A673 (cell line): ENCODE results near the gene ZNF670. TPM values are rescaled to one million over a fixed set of nuclear protein-coding genes. Genes with fewer than 3 reads are reported as not detected.

Experiments used
- BruUV-seq: library from RNA; stranded (reverse); fragments of 400-500 nt; replicated peaks from 2 replicates; lab custom pipeline; 2021; lab: Mats Ljungman, UMichigan
- CTCF ChIA-PET: fragments of 300-600 bp; sonication (Branson Sonifier 250); formaldehyde crosslinking; loops from one replicate; lab custom pipeline; 2022; ENCODE audit warnings: antibody characterized with exemption; lab: Charles Lee
- POLR2A ChIA-PET: fragments of 300-600 bp; sonication (Branson Sonifier 250); formaldehyde crosslinking; loops from one replicate; lab custom pipeline; 2022; ENCODE audit warnings: antibody characterized with exemption; ENCODE audit not compliant: low non-redundant PET; lab: Charles Lee
- DNase-seq: peaks from one replicate; pipeline ENCODE4 v3.0.0-alpha.2; 2015; ENCODE audit warnings: low spot score
- H3K27ac ChIP-seq: fragments of 200-600 bp; sonication (generic); 2 replicates; pipeline ENCODE4 v1.5.1; 2016; ENCODE audit warnings: mixed run types, low read depth, mild to moderate bottlenecking, mixed read lengths, antibody characterized with exemption, low read length; ENCODE audit not compliant: poor library complexity, severe bottlenecking
- H3K27me3 ChIP-seq: fragments of 200-600 bp; sonication (generic); replicated peaks from 2 replicates; pipeline ENCODE4 v1.6.1; 2017; ENCODE audit warnings: mixed run types, low read depth, mild to moderate bottlenecking, mixed read lengths, antibody characterized with exemption, low read length; ENCODE audit not compliant: insufficient read depth, poor library complexity
- H3K36me3 ChIP-seq: fragments of 200-600 bp; sonication (generic); 2 replicates; pipeline ENCODE4 v1.6.1; 2016; ENCODE audit warnings: mixed run types, mild to moderate bottlenecking, mixed read lengths, antibody characterized with exemption, low read length; ENCODE audit not compliant: insufficient read depth, poor library complexity, severe bottlenecking
- H3K4me1 ChIP-seq: fragments of 200-600 bp; sonication (generic); 2 replicates; pipeline ENCODE4 v1.6.1; 2017; ENCODE audit warnings: mixed run types, mild to moderate bottlenecking, mixed read lengths, antibody characterized with exemption, low read length; ENCODE audit not compliant: insufficient read depth, poor library complexity, severe bottlenecking
- H3K4me3 ChIP-seq: fragments of 200-600 bp; sonication (generic); 2 replicates; pipeline ENCODE4 v1.5.1; 2016; ENCODE audit warnings: low read depth, mixed run types, mild to moderate bottlenecking, mixed read lengths, low read length; ENCODE audit not compliant: poor library complexity, severe bottlenecking
- H3K9me3 ChIP-seq: fragments of 200-600 bp; sonication (generic); 2 replicates; pipeline ENCODE4 v1.6.1; 2016; ENCODE audit warnings: mixed run types, low read depth, mild to moderate bottlenecking, mixed read lengths, antibody characterized with exemption, low read length; ENCODE audit not compliant: poor library complexity, severe bottlenecking
- EZH2 ChIP-seq: fragments of 200-600 bp; sonication (generic); IDR thresholded peaks from 2 replicates; pipeline ENCODE4 v1.6.1; 2017; ENCODE audit warnings: borderline replicate concordance, low read depth, mild to moderate bottlenecking, mixed read lengths, antibody characterized with exemption, low read length; ENCODE audit not compliant: poor library complexity, severe bottlenecking
- intact Hi-C: fragments of 100-400 bp; cut with micrococcal nuclease; formaldehyde crosslinking; loops from one replicate; pipeline ENCODE4 v1.10.0; 2022; ENCODE audit not compliant: unreplicated experiment
- total RNA-seq: library from RNA; stranded (reverse); gene quantifications from 2 replicates; pipeline ENCODE4 v1.2.3, GENCODE V29; 2021
- TF ChIP-seq, protein P1 (sequence below): fragments of 300-800, 200-600 bp; sonication (generic); conservative IDR thresholded peaks from 2 replicates; pipeline ENCODE4 v1.5.1; 2017; ENCODE audit warnings: low read depth, mild to moderate bottlenecking, antibody characterized with exemption, low read length, moderate library complexity, mixed read lengths

Gene ZNF670
- total RNA-seq, 1 experiment from 2014 or later: 5.9 TPM

DNA sequence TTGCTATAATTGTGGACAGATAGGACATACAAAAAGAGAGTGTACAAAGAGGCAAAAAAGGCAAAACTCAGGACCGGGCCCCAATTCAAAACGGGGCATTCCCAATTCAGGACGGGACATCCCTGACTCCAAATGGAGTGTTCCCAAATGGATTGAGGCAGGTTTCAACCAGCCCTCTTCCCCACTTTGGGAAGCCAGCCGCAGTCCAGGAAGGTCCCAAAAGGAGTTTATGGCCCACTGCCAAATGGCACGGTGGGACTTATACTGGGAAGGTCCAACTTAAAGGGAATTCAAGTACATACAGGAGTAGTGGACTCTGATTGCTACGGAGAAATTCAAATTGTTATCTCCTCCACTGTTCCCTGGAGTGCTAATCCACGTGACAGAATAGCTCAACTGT is 29.1 kb upstream of the ZNF670 start:
- no peak for TF ChIP-seq EZH2
- TF ChIP-seq, protein P1, sequence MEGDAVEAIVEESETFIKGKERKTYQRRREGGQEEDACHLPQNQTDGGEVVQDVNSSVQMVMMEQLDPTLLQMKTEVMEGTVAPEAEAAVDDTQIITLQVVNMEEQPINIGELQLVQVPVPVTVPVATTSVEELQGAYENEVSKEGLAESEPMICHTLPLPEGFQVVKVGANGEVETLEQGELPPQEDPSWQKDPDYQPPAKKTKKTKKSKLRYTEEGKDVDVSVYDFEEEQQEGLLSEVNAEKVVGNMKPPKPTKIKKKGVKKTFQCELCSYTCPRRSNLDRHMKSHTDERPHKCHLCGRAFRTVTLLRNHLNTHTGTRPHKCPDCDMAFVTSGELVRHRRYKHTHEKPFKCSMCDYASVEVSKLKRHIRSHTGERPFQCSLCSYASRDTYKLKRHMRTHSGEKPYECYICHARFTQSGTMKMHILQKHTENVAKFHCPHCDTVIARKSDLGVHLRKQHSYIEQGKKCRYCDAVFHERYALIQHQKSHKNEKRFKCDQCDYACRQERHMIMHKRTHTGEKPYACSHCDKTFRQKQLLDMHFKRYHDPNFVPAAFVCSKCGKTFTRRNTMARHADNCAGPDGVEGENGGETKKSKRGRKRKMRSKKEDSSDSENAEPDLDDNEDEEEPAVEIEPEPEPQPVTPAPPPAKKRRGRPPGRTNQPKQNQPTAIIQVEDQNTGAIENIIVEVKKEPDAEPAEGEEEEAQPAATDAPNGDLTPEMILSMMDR: no peak
- no peak for DNase-seq
- no TSS peak for BruUV-seq
- no peaks in the 10 kb centered on the region for H3K36me3 ChIP-seq
- H3K27me3 ChIP-seq: peaks cover 31% of the 10 kb centered on the region
- peaks cover 5% of the 10 kb centered on the region for H3K9me3 ChIP-seq
- H3K4me1 ChIP-seq: no peaks in the 10 kb centered on the region
- H3K27ac ChIP-seq: no peak overlapping the region
- intact Hi-C loops: no loop called here
- H3K4me3 ChIP-seq: no peak overlapping the region
- ChIA-PET POLR2A (no interaction called here), CTCF (no interaction called here)

DNA sequence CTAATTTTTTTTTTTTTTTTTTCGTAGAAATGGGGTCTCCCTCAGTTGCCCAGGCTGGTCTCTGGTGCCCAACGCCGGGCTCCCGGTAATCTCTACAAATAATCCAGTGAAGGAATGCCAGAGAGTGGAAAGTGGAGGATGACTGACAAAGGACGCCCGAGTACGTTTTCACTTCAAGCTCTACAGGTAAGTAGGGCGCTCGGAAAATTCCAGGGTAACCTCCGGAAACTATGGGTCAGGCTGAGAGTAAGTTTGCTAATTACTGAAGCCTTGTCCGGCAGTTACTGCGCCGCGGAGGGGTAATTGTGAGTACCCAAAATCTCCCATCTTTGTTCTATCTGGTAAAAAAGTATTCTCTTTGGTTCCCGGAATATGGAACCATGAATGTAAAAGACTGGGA is 27.4 kb upstream of the ZNF670 start:
- ChIA-PET CTCF (no interaction called here), POLR2A (no interaction called here)
- H3K4me1 ChIP-seq: no peaks in the 10 kb centered on the region
- no peak for DNase-seq
- H3K4me3 ChIP-seq: no peak overlapping the region
- no peak overlapping the region for H3K27ac ChIP-seq
- intact Hi-C loops: no loop called here
- H3K36me3 ChIP-seq: peaks cover 16% of the 10 kb centered on the region
- peaks cover 14% of the 10 kb centered on the region for H3K27me3 ChIP-seq
- no TSS peak for BruUV-seq
- peaks cover 23% of the 10 kb centered on the region for H3K9me3 ChIP-seq
- TF ChIP-seq EZH2: no peak
- TF ChIP-seq, protein P1: no peak

DNA sequence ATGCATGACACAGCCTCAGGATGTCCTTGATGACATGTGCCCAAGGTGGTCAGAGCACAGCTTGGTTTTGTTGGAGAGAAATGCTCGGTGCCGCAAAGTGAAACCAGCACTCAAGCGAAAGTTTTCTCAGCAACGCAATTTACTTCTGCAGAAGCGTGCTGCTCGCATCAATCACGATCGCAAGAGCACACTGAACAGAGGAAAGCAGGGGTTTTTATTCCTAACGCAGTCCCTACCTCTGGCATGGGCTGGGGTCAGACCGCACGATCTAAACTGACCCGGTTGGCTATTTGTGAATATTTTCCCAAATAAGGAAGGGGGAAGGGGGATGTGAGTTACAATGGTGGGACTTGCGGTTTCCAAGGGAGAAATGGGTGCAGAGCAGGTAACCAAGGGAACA is 26.4 kb upstream of the ZNF670 start:
- H3K27ac ChIP-seq: no peak overlapping the region
- no TSS peak for BruUV-seq

More for the DNA sequence above, 26.4 kb upstream of the ZNF670 start:
- H3K4me1 ChIP-seq: no peaks in the 10 kb centered on the region
- H3K36me3 ChIP-seq: peaks cover 26% of the 10 kb centered on the region
- POLR2A ChIA-PET: no interaction called here
- intact Hi-C loops: no loop called here
- no peak for DNase-seq
- no peak for TF ChIP-seq EZH2
- TF ChIP-seq, protein P1: no peak
- H3K9me3 ChIP-seq: peaks cover 31% of the 10 kb centered on the region
- peaks cover 8% of the 10 kb centered on the region for H3K27me3 ChIP-seq
- no peak overlapping the region for H3K4me3 ChIP-seq
- CTCF ChIA-PET: no interaction called here
